Measurements from ENCODE around the gene PRKAG2. TPM values are rescaled to one million over a fixed set of nuclear protein-coding genes. Genes with fewer than 3 reads are reported as not detected.
"Not testable (repeated sequence)": the region's sequence is repeated elsewhere in the genome, so short reads cannot be mapped to it uniquely, and the experiment has no call there.

The PRKAG2 gene
- total RNA-seq, 4 donors from 2014 or later = 8.9 to 35.1 (median 13.6) TPM

DNA sequence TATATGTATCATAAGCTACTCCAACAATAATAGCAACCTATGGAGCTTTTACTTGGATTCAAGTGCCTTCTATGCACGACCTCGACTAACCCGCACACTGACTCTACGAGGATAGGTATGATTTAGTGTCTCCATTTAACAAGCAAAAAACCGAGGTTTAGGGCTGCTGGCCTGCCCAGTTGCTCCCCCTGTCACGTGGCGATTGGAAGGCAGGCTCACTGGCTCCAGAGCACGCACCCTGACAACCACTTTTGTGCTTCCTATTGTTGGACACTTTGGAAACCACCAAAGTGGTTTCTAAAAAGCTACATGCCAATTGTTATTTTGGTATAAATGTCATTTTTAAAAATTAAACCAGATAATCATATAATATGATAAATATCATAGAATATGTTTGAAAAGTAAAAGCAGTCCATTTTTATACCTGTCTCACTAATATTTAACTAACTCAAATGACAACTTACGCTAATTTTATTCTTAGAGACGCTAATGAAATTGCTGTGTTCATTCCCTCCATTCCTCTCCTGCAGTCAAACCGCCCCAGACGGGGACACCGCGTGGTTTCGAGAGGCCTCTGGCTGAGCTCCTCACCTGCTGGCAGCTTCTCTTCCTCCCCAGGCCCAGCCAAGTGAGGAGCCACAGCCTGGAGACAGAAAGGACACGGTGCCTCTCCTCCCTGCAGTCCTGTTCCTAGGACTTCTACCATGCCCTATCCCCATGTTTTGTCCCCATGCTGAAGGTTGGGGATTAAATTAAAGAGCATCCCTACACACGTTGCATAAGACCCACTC is 335.0 kb downstream of the PRKAG2 start:
- no peak for TF ChIP-seq POLR2A (IDR thresholded peaks at IDR 0.05)
- TF ChIP-seq, protein P1, sequence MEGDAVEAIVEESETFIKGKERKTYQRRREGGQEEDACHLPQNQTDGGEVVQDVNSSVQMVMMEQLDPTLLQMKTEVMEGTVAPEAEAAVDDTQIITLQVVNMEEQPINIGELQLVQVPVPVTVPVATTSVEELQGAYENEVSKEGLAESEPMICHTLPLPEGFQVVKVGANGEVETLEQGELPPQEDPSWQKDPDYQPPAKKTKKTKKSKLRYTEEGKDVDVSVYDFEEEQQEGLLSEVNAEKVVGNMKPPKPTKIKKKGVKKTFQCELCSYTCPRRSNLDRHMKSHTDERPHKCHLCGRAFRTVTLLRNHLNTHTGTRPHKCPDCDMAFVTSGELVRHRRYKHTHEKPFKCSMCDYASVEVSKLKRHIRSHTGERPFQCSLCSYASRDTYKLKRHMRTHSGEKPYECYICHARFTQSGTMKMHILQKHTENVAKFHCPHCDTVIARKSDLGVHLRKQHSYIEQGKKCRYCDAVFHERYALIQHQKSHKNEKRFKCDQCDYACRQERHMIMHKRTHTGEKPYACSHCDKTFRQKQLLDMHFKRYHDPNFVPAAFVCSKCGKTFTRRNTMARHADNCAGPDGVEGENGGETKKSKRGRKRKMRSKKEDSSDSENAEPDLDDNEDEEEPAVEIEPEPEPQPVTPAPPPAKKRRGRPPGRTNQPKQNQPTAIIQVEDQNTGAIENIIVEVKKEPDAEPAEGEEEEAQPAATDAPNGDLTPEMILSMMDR (IDR thresholded peaks at IDR 0.05) = no peak
- WGBS, 2 donors = 83 to 84% methylated on average over 16 to 17 of the region's 17 CpGs

DNA sequence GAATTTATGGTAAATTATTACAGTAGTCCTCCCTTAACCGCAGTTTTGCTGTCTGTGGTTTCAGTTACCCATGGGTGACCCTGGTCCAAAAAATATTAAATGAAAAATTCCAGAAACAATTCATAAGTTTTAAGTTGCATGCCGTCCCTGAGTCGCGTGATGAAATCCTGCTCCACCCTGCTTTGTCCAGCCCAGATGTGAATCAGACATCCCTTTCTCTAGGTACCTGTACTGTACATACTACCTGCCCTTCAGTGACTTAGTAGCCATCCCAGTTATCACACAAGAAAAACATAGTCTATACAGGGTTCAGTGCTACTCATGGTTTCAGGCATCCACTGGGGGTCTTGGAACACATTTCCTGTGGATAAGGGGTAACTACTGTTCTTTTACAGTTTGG is 336.8 kb downstream of the PRKAG2 start:
- Histone ChIP-seq H3K9me3 (no peaks in the 10 kb centered on the region), H3K36me3 (no peaks in the 10 kb centered on the region), H3K4me1 (peaks cover 0 to 28% (median 6%) of the 10 kb centered on the region in 3 donors), H3K4me3 (no peak overlapping the region), H3K27ac (no peak overlapping the region), H3K27me3 (no peaks in the 10 kb centered on the region)
- TF ChIP-seq POLR2A (IDR thresholded peaks at IDR 0.05) = no peak
- TF ChIP-seq, protein P1 (IDR thresholded peaks at IDR 0.05) = no peak
- WGBS, 2 donors = 77 to 87% methylated on average over 4 of the region's 4 CpGs
- no peak for DNase-seq
- intact Hi-C loops (cut with DNase I) = no loop called here

More for the DNA sequence above, 335.0 kb downstream of the PRKAG2 start:
- Histone ChIP-seq H3K36me3 (no peaks in the 10 kb centered on the region), H3K27me3 (peaks cover 0 to 7% (median 0%) of the 10 kb centered on the region in 4 donors), H3K9me3 (no peaks in the 10 kb centered on the region), H3K4me1 (peaks cover 0 to 26% (median 6%) of the 10 kb centered on the region in 3 donors), H3K27ac (no peak overlapping the region), H3K4me3 (no peak overlapping the region)
- intact Hi-C loops (cut with DNase I) = no loop called here
- no peak for DNase-seq

DNA sequence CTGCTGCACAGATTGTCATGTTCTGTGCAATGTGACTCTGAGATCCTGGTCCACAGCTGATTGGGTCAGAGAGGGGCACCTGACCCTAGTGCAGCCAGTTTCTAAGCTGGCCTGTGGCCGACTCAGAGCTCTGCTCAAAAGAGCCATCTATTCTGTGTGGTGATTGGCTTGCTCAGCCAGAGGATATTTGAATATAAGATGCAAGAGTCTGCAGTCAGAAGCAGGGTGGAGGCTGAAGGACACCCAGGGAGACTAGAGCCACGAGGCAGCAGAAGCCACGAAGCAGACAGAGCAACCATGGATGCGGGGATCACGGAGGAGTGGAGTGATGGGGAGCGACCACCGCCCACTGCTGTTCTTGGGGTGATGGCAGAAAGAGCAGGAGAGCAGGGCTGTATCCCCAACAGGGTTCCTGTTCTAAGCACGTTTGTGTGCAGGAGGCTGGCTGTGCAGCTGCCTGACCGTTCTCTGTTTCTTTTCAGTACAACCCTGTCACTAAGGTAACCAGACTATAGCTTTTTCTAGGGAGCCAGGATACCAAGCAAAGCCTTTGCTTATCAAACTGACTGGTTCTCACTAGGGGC is 337.7 kb downstream of the PRKAG2 start:
- WGBS, 2 donors = 73 to 81% methylated on average over 8 to 9 of the region's 9 CpGs

DNA sequence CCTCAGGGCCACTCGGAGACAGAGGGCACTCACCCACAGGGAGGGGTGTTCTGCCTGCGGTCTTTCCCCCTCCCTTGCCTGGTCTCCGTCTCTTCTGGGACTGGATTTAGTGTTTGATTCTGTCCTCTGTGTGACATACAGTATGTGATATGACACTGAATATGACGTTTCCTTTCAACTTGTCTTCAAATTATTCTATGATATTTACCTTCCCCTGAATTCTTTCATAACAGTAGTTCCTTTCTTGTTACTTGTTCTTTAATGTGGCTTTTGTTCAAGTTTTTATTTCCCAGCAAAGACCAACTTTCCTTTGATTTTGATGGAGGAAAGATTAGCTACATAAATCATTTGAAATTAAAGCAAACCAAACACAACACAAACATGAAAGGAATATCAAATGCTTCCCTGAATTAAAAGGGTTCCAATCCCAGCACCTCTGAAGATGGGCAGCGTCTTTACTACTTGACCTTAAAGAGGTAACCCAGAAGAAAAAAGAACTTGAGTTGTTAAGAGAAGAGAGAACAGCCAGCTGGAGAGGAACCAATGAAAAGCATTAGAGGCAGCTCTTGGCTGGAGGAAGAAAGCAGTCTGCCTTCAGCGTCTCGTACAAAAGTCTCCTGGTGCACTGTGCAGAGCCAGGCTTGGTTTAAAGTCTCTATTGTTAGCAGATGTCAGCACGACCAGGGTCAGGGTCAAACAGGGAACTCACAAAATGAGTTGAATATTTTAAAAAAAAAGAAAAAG is 338.9 kb downstream of the PRKAG2 start:
- Histone ChIP-seq H3K4me3 (no peak overlapping the region), H3K27me3 (no peaks in the 10 kb centered on the region), H3K27ac (peak overlapping the region in 2 of 4 donors; percentile 61 to 64), H3K4me1 (peaks cover 0 to 28% (median 6%) of the 10 kb centered on the region in 3 donors), H3K36me3 (no peaks in the 10 kb centered on the region), H3K9me3 (no peaks in the 10 kb centered on the region)
- no peak for DNase-seq
- intact Hi-C loops (cut with DNase I) = no loop called here
- TF ChIP-seq POLR2A (IDR thresholded peaks at IDR 0.05) = no peak
- TF ChIP-seq, protein P1 (IDR thresholded peaks at IDR 0.05) = no peak
- 16 to 24% methylated on average over 8 of the region's 8 CpGs for WGBS, 2 donors

More for the DNA sequence above, 337.7 kb downstream of the PRKAG2 start:
- Histone ChIP-seq H3K36me3 (no peaks in the 10 kb centered on the region), H3K4me1 (peaks cover 0 to 28% (median 6%) of the 10 kb centered on the region in 3 donors), H3K27me3 (no peaks in the 10 kb centered on the region), H3K9me3 (no peaks in the 10 kb centered on the region), H3K27ac (peak overlapping the region in 3 of 4 donors; percentile 3 to 64 (median 61)), H3K4me3 (no peak overlapping the region)
- no peak for DNase-seq
- TF ChIP-seq, protein P1 (IDR thresholded peaks at IDR 0.05) = no peak
- TF ChIP-seq POLR2A (IDR thresholded peaks at IDR 0.05) = no peak
- intact Hi-C loops (cut with DNase I) = no loop called here

DNA sequence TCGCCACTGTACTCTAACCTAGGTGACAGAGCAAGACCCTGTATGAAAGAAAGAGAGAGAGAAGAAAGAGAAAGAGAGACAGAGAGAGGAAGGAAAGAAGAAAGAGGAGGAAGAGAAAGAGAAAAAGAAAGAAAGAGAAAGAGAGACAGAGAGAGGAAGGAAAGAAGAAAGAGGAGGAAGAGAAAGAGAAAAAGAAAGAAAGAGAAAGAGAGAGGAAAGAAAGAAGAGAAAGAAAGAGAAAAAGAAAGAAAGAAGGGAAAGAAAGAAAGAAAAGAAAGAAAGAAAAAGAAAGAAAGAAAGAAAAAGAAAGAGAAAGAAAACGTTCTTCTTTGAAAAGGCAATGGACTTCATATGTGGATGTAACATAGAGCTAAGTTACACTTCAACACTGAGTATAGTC is 340.7 kb downstream of the PRKAG2 start:
- WGBS, 2 donors = 70 to 90% methylated on average over 2 of the region's 2 CpGs
- peaks cover 0 to 28% (median 6%) of the 10 kb centered on the region in 3 donors for H3K4me1 ChIP-seq
- DNase-seq; H3K27me3 ChIP-seq; H3K4me3 ChIP-seq; intact Hi-C loops (cut with DNase I); H3K27ac ChIP-seq; H3K36me3 ChIP-seq; H3K9me3 ChIP-seq: not testable (repeated sequence)
